Stimulated activated CD4-positive, alpha-beta T cell treated with anti-CD3 and anti-CD28 coated beads, Interleukin-2, amount 100 ng/mL, for 4 hours (primary cell): ENCODE data around the gene MT2A.
"Not testable (repeated sequence)": the region's sequence is repeated elsewhere in the genome, so short reads cannot be mapped to it uniquely, and the experiment has no call there.

Source experiments
- DNase-seq: peaks from one replicate; pipeline ENCODE4 v3.0.0-alpha.2; 2020; ENCODE audit warnings: low read depth

MT2A gene

DNA sequence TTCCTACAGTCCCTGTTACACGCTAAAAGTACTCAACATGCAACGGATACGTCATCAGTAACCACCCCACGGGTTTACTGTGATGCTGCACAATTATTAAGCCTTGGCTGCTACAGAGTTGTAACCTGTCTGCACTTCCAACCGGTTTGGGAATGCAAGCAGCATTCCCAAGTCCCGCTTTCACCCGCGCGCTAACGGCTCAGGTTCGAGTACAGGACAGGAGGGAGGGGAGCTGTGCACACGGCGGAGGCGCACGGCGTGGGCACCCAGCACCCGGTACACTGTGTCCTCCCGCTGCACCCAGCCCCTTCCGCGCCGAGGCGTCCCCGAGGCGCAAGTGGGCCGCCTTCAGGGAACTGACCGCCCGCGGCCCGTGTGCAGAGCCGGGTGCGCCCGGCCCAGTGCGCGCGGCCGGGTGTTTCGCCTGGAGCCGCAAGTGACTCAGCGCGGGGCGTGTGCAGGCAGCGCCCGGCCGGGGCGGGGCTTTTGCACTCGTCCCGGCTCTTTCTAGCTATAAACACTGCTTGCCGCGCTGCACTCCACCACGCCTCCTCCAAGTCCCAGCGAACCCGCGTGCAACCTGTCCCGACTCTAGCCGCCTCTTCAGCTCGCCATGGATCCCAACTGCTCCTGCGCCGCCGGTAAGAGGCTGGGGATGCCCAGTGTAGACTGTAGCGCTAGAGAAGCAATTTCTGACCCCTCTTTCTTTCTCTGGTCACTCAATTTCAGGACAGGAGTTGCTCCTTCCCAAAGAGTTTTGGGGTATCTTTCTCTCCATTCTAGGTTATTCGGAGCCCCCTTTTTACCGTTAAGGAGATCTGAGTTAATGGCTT, at the start of gene MT2A:
Gene MT2A, plus strand, starts transcription at position 542 of the 833 bp plus-strand sequence. Its CDS starts 72 bp downstream, at position 614.
- DNase-seq, result peak; percentile 83

DNA sequence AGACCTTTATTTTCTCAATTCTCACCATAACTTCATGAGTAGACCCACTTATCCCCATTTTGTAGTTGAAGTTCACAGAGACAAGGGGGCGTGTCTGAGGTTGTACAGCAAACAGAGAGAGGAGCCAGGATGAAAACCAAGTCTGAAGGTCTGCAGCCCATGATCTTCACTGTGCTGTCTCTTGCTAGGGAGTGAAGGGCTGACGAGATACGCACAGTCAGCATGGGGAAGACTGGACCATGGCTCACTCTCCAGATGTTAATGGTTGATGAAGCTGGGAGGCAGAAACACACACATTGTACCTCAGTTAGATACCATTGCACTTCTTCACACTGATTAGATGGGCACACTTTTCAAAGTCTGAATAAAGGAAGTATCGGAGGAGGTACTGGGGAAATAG, 49.3 kb upstream of the MT2A start:
- no peak for DNase-seq

DNA sequence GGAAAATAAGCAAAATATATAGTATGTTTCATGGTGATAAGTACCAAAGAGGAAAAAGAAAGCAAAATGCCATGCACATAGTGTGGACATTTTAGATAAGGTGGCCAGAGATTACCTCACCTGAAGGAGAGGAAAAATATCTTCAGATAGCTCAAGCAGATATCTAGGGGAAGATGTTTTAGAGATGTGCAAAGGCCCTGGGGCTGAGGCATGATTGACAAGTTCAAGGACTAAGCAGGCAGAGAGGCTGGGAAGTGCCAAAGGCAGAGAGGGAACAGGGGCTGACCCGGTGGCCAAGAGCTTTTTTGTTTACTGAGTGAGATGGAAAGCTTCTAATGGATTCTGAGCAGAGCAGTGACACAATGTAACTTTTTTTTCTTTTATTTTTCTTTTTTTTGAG, 47.9 kb upstream of the MT2A start:
- no peak for DNase-seq

DNA sequence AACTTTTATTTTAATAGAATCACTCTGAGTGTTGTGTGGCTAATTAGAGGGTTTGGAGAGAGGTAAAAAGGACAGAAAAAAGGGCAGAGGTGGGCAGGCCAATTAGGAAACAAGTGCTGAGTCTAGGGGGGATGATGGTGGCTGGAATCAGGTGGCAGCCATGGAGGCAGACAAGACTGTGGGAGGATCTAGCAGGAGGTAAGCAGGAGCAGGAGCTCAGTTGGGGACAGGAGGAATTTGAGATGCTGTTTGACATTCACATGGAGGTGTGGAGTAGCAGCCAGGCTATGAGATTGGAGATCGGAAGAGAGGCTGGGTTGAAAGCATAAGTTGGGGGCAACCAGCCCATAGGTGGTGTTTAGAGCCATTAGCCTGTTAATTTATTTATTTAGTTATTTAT, 47.3 kb upstream of the MT2A start:
- no peak for DNase-seq

DNA sequence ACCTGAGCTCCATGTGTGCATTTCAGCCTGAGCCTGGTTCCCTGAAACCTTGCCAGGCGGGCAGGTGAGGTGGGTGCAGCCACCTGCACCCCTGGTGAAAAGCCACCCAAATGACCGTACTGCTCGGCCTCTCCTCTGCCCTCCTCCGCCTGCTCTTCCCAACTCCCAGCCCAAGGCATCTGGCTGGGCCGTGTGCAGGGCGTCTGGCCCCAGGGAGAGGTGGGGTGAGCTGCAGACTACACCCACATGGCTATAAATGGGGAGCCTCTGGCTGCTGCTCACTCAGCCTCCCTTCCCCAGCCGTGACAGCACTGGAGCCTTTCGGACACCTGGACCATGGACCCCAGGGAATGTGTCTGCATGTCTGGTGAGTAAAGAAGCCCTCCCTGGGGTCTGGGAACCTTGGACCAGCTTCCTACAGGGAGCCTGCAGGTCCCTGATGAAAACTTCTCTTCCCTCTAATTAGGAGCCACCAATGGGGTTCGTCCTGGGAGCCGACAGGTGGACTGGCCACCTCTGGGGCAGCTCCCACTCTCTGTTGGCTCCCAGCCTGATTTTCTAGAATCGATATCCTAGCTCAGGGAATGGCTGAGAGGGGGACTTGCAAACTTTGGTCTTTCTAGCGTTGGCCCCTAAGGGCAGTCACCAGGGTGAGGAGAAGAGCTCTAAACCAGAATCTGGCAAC, 43.4 kb upstream of the MT2A start, which contains the start of gene MT4:
Gene MT4, plus strand, starts transcription at position 281 of the 685 bp plus-strand sequence. Its CDS starts 56 bp downstream, at position 337.
- no peak for DNase-seq

DNA sequence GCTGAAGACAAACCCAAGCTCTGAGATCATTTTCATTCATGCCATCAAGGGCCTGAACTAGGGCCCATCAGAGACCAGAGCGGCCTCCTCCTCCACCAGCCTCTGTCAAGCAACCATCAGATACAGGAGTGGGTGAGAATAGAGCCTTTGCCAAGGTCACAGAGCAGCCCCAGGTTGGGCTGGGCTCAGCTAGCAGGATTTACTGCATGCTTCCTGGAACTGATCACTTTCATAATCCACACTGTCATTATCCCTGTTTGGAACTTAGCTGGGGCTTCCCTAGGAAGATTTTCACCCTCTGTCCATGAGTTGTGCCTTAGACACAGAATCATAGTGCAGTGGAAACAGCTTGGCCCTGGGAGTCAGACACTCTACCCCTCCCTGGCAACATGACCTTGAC, 38.4 kb upstream of the MT2A start:
- DNase-seq, result no peak

DNA sequence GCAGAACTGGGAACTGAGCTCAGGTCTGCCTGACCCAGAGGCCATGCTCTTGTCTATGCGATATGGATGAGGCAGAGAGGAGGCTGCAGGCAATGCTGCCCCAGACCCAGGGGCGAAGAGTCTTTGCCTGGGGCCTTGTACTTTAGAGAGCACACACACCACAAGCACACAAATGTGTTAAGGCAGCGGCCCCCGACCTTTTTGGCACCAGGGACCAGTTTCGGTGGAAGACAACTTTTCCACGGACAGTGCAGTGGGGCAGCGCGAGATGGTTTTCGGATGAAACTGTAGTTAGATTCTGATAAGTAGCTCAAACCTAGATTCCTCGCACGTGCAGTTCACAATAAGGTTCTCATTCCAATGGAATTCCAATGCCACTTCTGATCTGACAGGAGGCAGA, 36.9 kb upstream of the MT2A start:
- no peak for DNase-seq

DNA sequence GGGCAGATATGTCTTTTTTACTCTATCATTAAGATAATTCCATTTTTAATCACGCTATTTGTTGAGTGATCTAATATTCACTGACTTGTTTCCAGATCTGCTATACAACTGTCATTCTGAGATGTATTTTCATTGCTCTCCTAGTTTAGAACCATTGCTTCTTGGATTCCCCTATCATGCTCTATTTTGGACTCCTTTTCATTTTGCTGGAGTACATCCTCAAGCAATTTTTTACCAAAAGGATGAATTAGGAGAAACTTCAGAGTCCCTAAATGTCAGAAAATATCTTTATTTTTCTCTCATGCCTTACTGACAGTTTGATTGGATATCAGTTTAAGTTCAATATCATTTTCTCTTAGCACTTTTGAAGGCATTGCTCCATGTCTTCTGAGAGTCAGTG, 33.8 kb upstream of the MT2A start:
- DNase-seq, result no peak

DNA sequence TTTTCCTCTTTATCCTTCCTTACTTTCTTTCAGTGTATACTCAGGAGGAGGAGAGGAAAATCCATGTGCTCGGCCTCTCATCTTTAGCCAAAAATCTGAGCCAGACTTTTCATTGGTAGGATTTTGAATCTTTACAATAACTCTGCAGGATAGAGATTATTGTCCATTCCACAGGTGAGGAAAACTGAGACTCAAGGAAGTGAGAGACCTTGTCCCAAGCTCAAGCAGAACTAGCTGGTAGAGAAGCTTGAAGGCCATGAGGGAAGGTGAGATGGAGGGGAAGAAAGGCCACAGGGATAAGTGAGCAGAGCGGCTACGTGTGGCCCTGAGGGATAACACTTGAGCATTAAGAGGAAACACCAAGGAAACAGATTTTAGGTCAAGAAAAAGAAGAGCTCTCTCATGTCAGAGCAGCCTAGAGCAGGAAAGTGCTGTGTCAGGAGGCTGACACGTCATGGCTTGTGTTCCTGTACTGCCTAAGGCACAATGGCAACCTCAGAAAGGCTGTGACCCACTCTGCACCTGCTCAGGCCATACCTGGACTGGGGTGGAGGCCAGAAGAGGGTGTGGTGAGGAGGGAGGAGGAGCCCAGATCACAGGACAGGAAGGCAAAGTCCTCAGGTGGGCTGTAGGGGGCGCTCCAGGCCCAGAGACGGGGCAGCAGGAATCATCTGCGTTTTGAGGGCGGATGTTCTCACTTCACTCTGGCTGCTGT, 31.6 kb upstream of the MT2A start:
- peak; percentile 77 for DNase-seq

DNA sequence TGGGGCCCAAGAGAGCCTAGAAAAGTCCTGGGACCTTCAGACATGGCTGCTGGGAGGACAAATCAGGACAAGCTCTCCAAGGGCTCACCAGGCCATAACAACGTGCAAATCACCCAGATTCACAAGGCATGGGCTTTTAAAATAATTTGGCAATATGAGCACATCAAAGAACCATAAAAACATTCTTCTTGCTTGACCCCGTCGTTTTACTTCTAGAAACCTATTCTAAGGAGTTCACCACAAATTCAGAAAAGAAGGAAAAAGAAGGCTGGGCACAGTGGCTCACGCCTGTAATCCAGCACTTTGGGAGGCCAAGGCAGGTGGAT, 31.1 kb upstream of the MT2A start:
- DNase-seq, result no peak

DNA sequence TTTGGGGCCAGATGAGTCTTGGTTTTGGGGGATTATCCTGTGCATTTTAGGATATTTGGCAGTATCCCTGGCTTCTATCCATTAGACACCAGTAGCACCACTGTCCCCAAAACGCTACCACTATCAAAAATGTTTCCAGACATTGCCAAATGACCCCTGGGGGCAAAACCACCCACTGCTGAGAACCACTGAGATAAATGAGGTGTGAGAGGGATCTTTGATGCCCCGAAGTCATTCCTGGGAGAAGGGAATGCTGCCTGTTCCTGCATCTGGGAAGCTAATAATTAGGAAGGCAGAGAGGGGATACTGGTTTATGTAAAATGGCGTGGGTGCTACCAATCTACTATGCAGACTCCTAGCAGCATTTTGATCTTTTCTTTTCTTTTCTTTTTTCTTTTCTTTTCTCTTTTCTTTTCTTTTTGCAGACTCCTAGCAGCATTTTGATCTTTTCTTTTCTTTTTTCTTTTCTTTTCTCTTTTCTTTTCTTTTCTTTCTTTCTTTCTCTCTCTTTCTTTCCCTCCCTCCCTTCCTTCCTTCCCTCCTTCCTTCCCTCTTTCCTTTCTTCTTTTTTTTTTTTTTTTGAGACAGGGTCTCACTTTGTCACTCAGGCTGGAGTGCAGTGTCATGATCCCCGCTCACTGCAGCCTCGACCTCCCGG, 27.9 kb upstream of the MT2A start:
- no peak for DNase-seq

DNA sequence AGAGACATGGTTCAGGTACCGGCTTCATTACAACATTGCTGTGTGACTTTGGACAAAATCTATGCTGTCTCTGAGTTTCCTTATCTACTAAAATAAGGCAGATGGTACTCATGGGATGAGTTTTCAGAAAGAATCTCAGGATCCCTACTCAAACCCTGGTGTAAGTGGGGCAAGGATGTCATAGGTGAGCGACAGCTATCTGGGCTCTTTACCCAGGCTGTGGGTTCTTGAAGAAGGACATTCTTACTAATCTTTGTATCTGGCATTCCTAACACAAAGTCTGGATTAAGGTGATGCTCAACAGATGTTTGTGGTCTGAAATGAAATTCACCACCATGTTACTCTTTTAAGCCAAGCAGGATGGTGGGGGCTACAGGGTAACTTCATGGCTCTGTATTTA, 25.5 kb upstream of the MT2A start:
- DNase-seq, result not testable (repeated sequence)

DNA sequence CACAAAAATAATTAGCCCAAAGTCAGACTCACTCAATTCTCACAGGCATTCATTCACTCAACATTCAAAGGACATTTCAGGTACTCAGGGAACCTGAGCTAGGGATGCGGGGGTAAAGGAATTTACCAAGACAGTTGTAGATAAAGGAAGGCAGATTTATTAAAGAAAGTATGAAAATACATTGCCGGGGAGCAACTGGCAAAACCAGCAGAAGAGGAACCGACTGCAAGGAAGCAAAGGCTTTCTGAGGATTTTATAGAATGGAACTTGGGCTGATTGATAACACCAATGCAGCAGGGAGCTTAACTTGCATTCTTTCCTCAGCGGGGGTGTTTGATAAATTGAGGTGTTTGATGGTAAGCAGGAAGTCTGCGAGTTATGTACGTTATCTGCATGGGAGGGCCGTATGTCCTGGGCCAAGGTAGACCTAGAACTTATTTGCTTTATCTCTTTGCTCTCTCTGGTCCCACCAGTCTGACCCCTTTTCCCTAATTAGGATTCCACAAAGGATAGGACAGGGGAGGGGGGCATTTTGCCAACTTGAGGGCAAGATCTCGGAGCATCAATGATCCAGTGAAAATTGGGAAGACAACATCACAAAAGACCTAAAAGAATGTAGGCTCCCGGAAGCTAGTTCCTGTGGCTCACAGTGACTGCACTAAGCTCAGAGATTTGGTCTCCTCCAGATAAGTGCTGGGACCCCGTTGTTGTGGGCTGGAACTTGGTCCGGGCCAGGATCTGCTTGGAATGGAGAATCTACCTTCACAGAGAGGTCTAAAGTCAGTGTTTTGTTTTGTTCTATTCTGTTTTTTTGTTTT, 24.8 kb upstream of the MT2A start:
- no peak for DNase-seq

DNA sequence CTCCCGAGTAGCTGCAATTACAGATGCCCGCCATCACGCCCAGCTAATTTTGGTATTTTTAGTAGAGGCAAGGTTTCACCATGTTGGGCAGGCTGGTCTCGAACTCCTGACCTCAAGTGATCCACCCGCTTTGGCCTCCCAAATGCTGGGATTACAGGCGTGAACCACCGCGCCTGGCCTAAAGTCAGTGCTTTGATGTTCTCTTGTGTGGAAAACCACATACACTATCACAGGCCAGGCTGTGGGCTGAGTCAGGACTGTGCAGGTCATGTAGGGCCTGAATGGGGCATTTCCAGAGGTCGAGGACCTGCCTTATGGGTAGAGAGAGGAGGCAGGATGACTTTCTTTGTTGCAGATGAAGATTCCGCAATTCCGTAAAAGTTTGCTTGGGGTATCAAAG, 24.1 kb upstream of the MT2A start:
- DNase-seq, result no peak

DNA sequence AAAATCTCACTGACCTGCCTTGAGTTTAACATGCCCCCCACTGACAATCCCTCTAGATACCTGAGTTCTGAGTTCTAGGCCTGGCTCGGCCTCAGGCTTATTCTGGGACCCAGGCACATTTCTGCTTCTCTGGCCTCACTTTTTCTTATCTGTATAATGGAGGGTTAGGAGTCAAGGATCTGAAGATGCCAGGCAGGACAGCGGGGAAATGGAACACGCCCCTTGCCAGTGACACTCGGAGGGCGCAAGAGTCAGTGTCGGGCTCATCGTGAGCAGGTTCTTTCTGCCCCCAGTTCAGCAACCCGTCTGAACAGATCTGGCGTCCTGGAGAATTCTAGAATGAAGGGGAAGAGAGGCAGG, 19.6 kb upstream of the MT2A start:
- DNase-seq, result no peak

DNA sequence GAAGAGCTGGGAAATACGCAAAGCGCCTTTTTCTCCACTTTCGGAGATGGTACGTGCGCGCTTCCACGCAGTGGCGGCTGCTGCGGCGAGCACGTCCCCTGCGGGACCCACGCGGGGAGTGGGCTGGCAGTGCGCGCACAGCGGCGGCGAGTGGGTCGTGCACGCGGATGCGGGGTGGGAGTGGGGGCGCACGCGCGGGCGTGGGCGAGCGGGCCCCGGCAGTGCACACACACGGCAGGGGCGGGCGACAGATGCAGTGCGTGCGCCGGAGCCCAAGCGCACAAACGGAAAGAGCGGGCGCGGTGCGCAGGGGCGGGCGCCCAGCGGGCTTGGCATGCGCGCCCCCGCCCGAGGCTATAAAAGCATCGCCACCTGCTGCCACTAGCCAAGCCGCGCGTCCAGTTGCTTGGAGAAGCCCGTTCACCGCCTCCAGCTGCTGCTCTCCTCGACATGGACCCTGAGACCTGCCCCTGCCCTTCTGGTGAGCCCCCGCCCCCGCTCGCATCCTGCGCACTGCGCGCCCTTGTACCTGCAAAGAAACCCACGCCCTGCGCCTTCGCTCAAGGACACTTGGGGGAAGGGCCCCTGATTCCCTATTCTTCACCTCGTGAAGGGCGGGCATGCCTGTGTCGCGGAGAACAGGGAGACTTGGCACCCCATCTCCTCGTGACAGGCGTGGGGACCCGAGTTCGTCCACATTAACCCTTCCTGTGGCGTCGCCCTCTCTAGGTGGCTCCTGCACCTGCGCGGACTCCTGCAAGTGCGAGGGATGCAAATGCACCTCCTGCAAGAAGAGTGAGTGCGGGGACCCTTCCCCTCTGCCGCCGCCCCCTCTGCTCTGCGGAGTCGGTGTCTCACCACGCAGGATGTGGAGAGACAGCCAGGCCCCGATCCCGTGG, 19.0 kb upstream of the MT2A start, which contains the start of gene MT3:
Gene MT3, plus strand, starts transcription at position 388 of the 899 bp plus-strand sequence. Its CDS starts 63 bp downstream, at position 451.
- peak; percentile 19 for DNase-seq

DNA sequence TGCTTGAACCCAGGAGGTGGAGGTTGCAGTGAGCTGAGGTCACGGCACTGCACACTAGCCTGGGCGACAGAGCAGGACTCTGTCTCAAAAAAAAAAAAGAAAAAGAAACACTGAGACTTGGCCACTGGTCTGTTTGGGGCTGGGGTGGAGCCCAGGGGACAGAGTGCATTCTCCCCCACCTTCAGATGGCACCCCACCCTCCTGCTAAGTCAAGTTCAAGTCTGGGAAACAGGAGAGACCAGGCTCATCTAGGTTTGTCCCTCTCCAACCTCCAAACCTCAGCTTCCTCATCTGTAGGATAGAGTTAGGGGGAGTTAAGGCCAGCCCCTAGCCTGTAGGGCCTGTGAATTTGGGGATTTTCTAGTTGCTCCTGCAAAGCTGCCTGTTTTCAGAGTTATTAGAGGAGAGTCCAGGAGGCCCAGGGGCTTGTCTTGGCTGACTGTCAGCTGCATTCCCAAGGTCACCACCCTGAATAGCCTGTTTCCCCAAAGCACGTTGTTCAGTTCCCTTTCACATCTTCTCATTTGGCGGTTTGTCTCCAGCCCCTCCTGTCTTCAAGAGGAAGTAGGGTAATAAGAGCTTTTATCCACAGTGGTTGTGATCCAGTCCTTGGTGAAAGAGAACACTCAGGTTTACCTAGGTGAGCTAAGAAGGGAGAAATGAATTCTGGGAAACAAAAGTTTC, 16.9 kb upstream of the MT2A start:
- no peak for DNase-seq

DNA sequence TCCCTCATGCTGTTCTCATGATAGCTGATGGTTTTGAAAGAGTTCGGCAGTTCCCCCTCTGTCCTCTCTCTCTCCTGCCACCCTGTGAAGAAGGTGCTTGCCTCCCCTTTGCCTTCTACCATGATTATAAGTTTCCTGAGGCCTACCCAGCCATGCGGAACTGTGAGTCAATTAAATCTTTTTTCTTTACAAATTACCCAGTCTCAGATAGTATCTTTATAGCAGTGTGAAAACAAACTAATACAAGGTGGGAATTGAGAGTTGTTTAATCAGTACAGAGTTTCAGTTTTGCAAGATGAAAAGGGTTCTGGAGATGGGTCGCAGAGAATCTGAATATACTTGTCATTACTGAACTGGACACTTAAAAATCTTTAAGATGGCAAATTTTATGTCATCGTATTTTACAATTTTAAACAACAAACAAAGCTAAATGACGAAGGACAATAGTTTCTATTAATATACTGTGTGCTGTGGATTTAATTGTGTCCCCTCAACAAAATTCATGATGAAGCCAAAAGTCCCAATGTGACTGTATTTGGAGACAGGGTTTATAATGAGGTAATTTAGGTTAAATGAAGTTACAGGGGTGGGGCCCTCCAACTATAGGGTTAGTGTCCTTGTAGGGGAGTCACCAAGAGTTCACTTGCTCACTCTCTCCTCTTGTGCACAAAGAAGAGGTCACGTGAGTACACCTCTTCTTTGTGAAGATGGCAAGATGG, 14.7 kb upstream of the MT2A start:
- DNase-seq, result no peak

DNA sequence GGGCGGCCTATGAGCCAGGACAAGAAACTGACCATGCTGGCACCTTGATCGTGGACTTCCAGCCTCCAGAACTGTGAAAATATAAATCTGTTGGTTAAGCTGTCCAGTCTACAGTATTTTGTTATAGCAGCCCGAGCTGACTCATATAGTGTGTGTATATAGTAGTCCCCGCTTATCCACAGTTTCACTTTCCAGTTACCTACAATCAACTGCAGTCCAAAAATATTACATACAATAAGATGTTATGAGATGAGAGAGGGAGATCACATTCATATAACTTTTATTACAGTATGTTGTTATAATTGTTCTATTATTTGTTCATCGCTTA, 14.1 kb upstream of the MT2A start:
- no peak for DNase-seq
